HG03280 (cell line): ENCODE data around the gene TCFL5.
"Not testable (repeated sequence)": the region's sequence is repeated elsewhere in the genome, so short reads cannot be mapped to it uniquely, and the experiment has no call there.

ENCODE experiments used
- ATAC-seq: cut with Tn5 transposase; IDR thresholded peaks from one replicate; pipeline ENCODE4 v1.9.1; 2021; ENCODE audit warnings: mild to moderate bottlenecking, moderate library complexity; ENCODE audit not compliant: unreplicated experiment

TCFL5 gene

DNA sequence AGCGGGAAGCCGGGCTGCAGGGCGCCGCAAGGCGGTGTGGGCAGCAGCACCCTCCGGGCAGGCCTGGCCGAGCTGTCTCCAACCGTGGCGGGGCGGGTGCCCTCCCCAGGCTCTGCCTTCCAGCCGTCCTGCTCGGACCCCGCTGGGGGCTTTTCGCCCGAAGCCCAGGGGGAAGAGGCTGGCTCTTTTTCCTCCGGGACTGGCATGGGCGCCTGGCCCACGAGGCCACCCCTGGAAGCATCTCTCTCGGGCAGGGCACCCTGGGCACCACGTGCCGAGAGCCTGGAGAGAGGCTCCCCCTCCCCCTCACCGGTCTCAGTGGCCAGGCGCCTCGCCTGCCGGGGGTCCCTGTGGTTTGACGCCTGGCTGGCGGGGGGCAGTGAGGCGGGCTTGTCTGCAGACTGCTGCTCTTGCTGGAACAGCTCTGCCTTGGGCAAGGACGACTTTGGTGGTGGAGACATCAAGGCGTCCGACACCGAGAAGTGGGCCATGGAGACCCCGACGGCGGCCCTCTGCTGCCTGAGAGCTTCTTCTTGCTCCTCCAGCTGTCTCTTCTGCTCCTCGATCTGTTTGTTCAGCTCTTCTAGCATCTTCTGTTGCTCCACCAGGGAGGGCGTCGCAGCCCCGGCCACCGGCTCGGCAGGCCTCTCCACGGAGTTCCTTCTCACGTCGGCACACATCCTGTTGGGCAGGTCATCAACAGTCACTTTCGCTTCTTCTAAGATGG, 19.5 kb upstream of the TCFL5 start:
- no peak for ATAC-seq

DNA sequence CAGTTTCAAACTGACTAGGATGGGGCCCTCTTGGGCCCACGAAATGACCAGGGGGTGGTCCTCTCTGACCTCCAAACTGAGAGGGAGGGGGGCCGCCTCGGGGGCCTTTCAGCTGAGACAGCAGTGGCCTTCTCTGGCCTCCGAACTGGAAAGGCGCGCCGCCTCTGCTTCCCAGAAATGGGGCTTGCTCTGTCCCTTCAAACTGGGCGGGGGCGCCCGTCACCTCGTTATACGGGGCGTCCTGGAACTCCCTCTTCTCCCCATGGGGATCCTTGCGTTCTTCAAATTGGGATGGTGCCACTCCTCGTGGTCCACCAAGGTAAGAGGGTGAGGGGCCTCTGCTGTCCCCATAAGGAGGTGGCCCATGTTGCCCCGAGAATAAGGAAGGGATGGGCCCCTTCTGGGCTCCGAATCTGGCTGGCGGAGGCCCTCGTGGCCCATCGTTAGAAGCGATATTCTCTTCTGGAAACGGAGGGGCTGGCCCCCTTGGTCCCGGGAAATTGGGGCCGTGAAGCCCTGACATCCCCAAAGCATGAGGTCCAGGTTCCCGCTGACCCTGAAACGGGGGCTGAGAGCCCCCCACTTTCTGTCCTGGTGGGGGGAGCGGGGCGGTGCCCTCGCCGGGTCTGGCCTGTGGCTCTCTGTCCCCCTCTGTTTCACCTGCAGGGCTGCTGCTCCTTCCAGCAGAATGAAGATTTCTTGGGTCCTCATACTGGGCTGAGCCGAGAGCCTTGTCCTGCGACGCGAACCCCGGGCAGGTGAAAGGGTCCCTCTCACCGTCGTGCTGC, 18.7 kb upstream of the TCFL5 start:
- no peak for ATAC-seq

- ATAC-seq, result no peak
Observed at GRCh38 chr20:62879275-62880146, 17.9 kb upstream of the TCFL5 start.

- ATAC-seq, result no peak
Observed at GRCh38 chr20:62878244-62879038, 16.8 kb upstream of the TCFL5 start.

GRCh38 chr20:62876902-62877816, 15.5 kb upstream of the TCFL5 start:
- ATAC-seq, result no peak

- no peak for ATAC-seq
Observed at GRCh38 chr20:62876501-62876901, 14.9 kb upstream of the TCFL5 start.

- ATAC-seq, result no peak
Observed at GRCh38 chr20:62875419-62876361, 14.1 kb upstream of the TCFL5 start.

DNA sequence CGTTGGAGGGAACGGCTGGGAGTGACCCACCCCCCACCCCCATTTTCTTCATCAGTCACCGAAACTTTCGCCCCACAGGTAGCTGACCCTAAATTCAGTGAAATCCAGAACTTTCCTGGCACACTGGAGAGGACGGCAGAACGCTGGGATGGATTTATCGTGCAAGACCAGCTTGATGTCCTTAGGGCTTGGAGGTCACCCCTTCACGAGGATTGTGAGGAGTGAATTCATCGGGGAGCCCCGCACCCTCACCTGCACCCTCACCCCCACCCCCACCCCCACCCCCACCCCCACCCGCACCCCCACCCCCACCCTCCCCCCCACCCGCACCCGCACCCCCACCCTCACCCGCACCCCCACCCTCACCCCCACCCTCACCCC, 13.3 kb upstream of the TCFL5 start:
- no peak for ATAC-seq

GRCh38 chr20:62873681-62874031, 12.0 kb upstream of the TCFL5 start:
- ATAC-seq, result not testable (repeated sequence)

DNA sequence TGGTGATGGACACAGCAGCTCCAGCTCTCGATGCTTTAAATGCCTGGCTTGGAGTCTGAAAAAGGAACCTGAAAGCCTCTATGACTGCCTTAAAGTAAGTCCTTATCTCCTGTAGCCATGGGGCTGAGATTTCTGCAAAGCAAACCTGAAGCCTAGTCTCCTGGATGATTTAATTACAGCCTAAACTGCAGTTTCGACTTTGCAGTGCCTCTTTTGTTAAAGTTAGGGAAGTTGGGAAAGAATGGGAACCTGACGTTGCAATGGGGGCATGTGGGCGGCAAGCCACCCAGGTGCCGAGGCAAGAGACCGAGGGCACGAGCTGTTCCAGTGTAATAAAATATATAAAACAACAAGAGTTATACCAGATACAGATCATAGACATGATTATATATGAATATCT, 11.7 kb upstream of the TCFL5 start:
- no peak for ATAC-seq

DNA sequence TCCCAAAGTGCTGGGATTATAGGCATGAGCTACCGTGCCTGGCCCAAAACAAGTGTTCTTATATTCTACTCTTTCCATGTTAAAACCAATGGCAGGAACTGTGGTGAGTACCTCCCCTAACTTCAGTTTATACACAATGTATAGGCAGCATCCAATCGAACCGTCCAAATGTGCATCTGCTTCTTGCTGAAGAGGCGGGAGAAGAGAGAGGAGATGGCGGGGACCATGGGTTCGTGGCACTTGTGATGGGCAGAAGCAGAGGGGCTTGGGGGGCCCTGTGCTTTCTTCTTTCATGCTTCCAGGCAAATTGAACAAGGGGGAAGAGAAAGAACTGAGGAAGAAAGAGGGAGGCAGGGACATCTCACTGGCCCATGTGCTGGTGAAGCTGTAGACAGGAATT, 11.2 kb upstream of the TCFL5 start:
- no peak for ATAC-seq

DNA sequence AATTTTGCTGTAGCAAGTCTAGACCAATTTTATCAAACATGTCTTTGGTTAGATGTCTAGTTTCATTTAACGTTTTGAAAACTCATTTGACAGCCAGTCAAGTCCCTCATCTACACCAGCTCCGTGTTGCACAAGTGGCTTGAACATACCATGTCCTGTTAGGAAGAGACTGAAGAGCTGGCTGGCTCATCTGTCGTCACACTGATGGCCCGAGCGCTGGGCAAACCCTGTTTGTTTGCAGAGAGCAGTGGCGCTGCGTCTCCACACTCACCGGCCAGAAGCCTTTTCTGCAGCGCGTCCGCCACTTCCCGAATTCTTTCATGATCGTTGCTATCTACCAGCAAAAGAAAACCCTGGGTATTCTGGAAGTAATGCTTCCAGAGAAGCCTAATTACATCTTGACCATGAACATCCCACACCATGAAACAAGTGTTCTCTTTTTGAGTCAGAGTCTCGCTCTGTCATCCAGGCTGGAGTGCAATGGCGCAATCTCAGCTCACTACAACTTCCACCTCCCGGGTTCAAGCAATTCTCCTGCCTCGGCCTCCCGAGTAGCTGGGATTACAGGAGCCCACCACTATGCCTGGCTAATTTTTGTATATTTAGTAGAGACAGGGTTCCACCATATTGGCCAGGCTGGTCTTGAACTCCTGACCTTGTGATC, 10.7 kb upstream of the TCFL5 start:
- no peak for ATAC-seq

GRCh38 chr20:62864207-62864606, 2.6 kb upstream of the TCFL5 start:
- ATAC-seq, result no peak

DNA sequence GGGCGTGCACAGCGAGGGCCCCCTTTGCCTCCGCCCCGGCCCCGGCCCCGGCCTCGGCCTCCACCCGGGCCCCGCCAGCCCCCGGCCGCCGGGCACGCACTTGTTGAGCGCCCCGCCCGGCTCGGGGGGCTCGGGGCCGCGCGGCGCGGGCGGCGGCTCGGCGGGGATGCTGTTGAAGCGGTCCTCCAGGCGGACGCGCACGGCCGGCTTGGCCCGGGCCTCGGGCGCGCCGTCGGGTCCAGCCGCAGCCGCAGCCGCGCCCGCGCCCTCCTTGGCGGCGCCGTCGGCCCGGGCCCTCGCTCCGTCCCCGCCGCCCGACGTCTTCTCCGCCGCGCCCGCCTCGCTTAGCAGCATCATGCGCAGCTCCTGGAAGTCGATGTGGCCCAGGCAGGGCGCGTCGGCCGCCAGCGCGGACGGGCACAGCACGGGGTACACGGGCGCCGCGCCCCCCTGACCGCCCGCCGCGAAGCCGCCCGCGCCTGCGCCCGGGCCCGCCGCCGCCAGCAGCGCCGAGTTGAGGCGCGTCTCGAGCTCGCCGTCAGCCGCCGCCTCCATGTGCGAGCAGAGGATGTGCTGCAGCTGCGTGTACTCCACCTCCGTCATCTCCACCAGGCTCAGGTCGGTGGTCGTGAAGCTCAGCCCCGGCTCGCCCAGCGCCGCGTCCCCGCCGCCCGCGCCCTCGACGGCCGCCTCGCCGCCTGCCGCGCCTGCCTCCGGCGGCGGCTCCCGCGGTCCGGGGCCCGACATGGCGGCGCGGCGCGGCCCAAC, 514 bp downstream of the TCFL5 start:
- ATAC-seq, result peak; percentile 36

DNA sequence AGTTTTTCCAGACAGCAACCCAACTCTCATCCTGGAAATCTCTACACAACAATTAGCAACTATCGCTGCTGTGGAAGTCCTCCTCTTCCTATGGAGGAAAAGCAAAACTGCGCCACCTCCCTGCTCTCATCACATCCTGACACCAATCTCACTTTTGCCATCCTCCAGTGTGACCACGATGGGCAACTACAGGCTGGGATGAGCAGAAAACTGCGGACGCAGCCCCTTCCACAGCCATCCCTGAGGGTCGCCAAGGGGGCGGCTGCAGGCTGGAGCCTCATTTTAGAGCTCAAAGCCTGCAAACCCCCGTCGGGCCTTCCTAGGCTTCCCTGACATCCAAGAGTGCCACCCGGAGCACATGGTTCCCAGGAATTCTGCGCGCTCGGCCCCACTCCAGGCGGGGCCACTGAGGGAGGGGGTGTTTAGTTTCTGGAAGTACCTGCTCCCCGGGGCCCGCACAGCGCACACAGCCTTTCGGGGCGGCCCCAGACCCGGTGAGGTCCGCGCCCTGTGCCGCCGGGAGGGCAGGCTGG, 1.2 kb downstream of the TCFL5 start:
- no peak for ATAC-seq

DNA sequence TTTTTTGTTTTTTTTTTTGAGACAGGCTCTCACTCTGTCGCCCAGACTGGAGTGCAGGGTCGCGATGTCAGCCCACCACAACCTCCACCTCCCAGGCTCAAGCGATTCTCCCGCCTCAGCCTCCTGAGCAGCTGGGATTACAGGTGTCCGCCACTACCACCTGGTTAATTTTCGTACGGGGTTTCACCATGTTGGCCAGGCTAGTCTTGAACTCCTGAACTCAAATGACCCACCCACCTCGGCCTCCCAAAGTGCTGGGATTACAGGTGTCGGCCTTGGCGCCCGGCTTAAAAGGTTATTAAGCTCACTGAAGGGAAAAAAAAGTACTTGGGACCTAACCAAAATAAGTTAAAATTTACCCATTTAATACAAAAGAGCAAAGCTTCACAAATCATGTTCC, 1.9 kb downstream of the TCFL5 start:
- ATAC-seq, result no peak
